Putamen (tissue), 1 donor: ENCODE data around the gene RGS14.
"Not testable (repeated sequence)": the region's sequence is repeated elsewhere in the genome, so short reads cannot be mapped to it uniquely, and the experiment has no call there.

Experiments used
- DNase-seq: peaks from one replicate; pipeline ENCODE4 v3.0.0-alpha.2; 2016; ENCODE audit warnings: low spot score

The RGS14 gene

GRCh38 chr5:177349762-177350161 lies 8.0 kb upstream of the RGS14 start:
- DNase-seq: no peak

GRCh38 chr5:177350776-177351391 lies 6.8 kb upstream of the RGS14 start:
- DNase-seq: no peak

- peak; percentile 95 for DNase-seq
These were observed 6.1 kb upstream of the RGS14 start, which contains the start of gene LMAN2 for GRCh38 chr5:177351392-177352329. TSS of gene LMAN2 (minus strand) at chr5:177351668. CDS start at chr5:177351647, 21 bp downstream.

- DNase-seq: no peak
These were observed 4.6 kb upstream of the RGS14 start for GRCh38 chr5:177353093-177353492.

GRCh38 chr5:177354256-177354655 lies 3.5 kb upstream of the RGS14 start:
- no peak for DNase-seq

- no peak for DNase-seq
These were observed 3.0 kb upstream of the RGS14 start for GRCh38 chr5:177354711-177355110.

- no peak for DNase-seq
These were observed 2.4 kb upstream of the RGS14 start for GRCh38 chr5:177355162-177355867.

GRCh38 chr5:177355868-177356168 lies 1.9 kb upstream of the RGS14 start:
- no peak for DNase-seq

- DNase-seq: no peak
These were observed 978 bp upstream of the RGS14 start for GRCh38 chr5:177356746-177357145.

- DNase-seq: no peak
These were observed 622 bp upstream of the RGS14 start for GRCh38 chr5:177357146-177357458.

- DNase-seq: no peak
These were observed 671 bp downstream of the RGS14 start for GRCh38 chr5:177358370-177358819.

GRCh38 chr5:177359451-177359851 lies 1.7 kb downstream of the RGS14 start:
- DNase-seq: no peak

GRCh38 chr5:177359860-177360259 lies 2.1 kb downstream of the RGS14 start:
- DNase-seq: no peak

GRCh38 chr5:177360740-177361139 lies 3.0 kb downstream of the RGS14 start:
- not testable (repeated sequence) for DNase-seq

- peak; percentile 69 for DNase-seq
These were observed 3.9 kb downstream of the RGS14 start for GRCh38 chr5:177361418-177362291.

GRCh38 chr5:177362292-177362609 lies 4.5 kb downstream of the RGS14 start:
- no peak for DNase-seq

- DNase-seq: peak; percentile 75
These were observed 5.1 kb downstream of the RGS14 start for GRCh38 chr5:177362610-177363507.

GRCh38 chr5:177363565-177363964 lies 5.8 kb downstream of the RGS14 start:
- no peak for DNase-seq

GRCh38 chr5:177364159-177364962 lies 6.6 kb downstream of the RGS14 start:
- DNase-seq: no peak
